Dermis blood vessel endothelial cell (primary cell): ENCODE measurements around the gene NDUFS3. TPM values are rescaled to one million over a fixed set of nuclear protein-coding genes. Genes with fewer than 3 reads are reported as not detected.

Experiments used
- total RNA-seq: library from RNA; depleted of rRNA; stranded (reverse); fragments of >200 nt; gene quantifications from 2 replicates; pipeline ENCODE4 v1.2.3, GENCODE V29; 2014

Gene NDUFS3
- total RNA-seq, 1 donor from 2014 or later = 101 TPM

Other genes starting within 250 kb of the NDUFS3 start
- not detected in 2 replicates for gene MYBPC3, start 226.4 kb upstream of the NDUFS3 start, total RNA-seq
- not detected in 2 replicates for gene SPI1, start 200.5 kb upstream of the NDUFS3 start, total RNA-seq
- 72.8 and 78.0 TPM in 2 replicates for gene SLC39A13, start 170.5 kb upstream of the NDUFS3 start, total RNA-seq
- gene PSMC3, start 152.6 kb upstream of the NDUFS3 start, total RNA-seq = 147 and 248 TPM in 2 replicates
- gene RAPSN, start 129.9 kb upstream of the NDUFS3 start, total RNA-seq = 0.17 and 0.19 TPM in 2 replicates
- gene CELF1, start 25.9 kb upstream of the NDUFS3 start, total RNA-seq = 97.0 and 115 TPM in 2 replicates
- 83.2 and 110 TPM in 2 replicates for gene PTPMT1, start 13.5 kb upstream of the NDUFS3 start, total RNA-seq
- 39.3 and 51.7 TPM in 2 replicates for gene KBTBD4, start 104 bp upstream of the NDUFS3 start, total RNA-seq
- not detected in 2 replicates for gene FAM180B, start 7.6 kb downstream of the NDUFS3 start, total RNA-seq
- 0.34 and 0.37 TPM in 2 replicates for gene C1QTNF4, start 15.3 kb downstream of the NDUFS3 start, total RNA-seq
- gene MTCH2, start 63.5 kb downstream of the NDUFS3 start, total RNA-seq = 104 and 133 TPM in 2 replicates
- gene AGBL2, start 136.3 kb downstream of the NDUFS3 start, total RNA-seq = 0.17 and 0.23 TPM in 2 replicates
- gene FNBP4, start 188.3 kb downstream of the NDUFS3 start, total RNA-seq = 50.0 and 69.3 TPM in 2 replicates